PFSK-1 (cell line): ENCODE data around the gene HSPG2.

Experiments used
- POLR2AphosphoS5 ChIP-seq: IDR thresholded peaks from 2 replicates; pipeline ENCODE4 v1.6.1; 2012; ENCODE audit warnings: low read depth, mild to moderate bottlenecking, control low read depth, low read length, moderate library complexity
- SIN3A ChIP-seq: IDR thresholded peaks from 2 replicates; pipeline ENCODE4 v1.6.1; 2012; ENCODE audit warnings: mild to moderate bottlenecking, low read length, moderate library complexity, borderline replicate concordance; ENCODE audit not compliant: insufficient read depth
- TAF1 ChIP-seq: IDR thresholded peaks from 2 replicates; pipeline ENCODE4 v1.6.1; 2012; ENCODE audit warnings: low read length, control low read depth, borderline replicate concordance; ENCODE audit not compliant: insufficient read depth
- TF ChIP-seq, protein P1 (sequence below), 2 experiments: IDR thresholded peaks; 2 replicates each; pipeline versions ENCODE4 v1.6.1 to v1.8.0; 2011 to 2012; ENCODE audit warnings: low read depth in 2 of 2, low read length in 2 of 2, control low read depth in 1 of 2, inconsistent platforms in 1 of 2, mild to moderate bottlenecking in 1 of 2, moderate library complexity in 1 of 2; ENCODE audit not compliant: insufficient read depth in 1 of 2

DNA sequence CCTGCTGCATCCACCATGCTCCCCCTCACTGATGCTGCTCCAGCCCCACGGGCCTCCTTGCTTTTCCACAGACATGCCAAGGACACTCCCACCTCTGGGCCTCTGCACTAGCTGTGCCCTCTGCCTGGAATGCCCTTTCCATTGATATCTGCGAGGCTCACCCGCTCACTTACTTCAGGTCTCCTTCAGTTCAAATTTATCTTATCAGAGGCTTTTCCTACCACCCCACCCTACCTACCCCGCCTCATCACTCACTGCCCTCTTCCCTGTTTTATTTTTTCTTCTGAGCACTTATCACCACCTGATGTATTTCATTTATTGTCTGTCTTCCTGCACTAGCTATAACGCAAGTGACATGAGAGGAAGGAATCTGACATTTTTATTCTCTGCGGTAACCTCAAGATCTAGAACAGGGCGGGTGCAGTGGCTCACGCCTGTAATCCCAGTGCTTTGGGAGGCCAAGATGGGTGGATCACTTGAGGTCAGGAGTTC, 7.0 kb downstream of the HSPG2 start:
- TF ChIP-seq POLR2AphosphoS5, result no peak
- TF ChIP-seq, protein P1, sequence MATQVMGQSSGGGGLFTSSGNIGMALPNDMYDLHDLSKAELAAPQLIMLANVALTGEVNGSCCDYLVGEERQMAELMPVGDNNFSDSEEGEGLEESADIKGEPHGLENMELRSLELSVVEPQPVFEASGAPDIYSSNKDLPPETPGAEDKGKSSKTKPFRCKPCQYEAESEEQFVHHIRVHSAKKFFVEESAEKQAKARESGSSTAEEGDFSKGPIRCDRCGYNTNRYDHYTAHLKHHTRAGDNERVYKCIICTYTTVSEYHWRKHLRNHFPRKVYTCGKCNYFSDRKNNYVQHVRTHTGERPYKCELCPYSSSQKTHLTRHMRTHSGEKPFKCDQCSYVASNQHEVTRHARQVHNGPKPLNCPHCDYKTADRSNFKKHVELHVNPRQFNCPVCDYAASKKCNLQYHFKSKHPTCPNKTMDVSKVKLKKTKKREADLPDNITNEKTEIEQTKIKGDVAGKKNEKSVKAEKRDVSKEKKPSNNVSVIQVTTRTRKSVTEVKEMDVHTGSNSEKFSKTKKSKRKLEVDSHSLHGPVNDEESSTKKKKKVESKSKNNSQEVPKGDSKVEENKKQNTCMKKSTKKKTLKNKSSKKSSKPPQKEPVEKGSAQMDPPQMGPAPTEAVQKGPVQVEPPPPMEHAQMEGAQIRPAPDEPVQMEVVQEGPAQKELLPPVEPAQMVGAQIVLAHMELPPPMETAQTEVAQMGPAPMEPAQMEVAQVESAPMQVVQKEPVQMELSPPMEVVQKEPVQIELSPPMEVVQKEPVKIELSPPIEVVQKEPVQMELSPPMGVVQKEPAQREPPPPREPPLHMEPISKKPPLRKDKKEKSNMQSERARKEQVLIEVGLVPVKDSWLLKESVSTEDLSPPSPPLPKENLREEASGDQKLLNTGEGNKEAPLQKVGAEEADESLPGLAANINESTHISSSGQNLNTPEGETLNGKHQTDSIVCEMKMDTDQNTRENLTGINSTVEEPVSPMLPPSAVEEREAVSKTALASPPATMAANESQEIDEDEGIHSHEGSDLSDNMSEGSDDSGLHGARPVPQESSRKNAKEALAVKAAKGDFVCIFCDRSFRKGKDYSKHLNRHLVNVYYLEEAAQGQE (IDR thresholded peaks at IDR 0.05; ENCODE audit: insufficient read depth in 1 of 2, low read depth in 2 of 2, low read length in 2 of 2), result no peak
- no peak for TF ChIP-seq SIN3A
- no peak for TF ChIP-seq TAF1
